Dermis microvascular lymphatic vessel endothelial cell (primary cell): ENCODE results near the gene HBD. TPM values are rescaled to one million over a fixed set of nuclear protein-coding genes. Genes with fewer than 3 reads are reported as not detected.
"Not testable (repeated sequence)": the region's sequence is repeated elsewhere in the genome, so short reads cannot be mapped to it uniquely, and the experiment has no call there.

Source experiments
- DNase-seq, 2 donors: peaks; one replicate each; pipeline versions ENCODE4 v3.0.0 to v3.0.0-alpha.2; 2010; ENCODE audit warnings: low read depth in 2 of 2
- total RNA-seq: library from RNA; depleted of rRNA; stranded (reverse); fragments of >200 nt; gene quantifications from 2 replicates; pipeline ENCODE4 v1.2.1, GENCODE V29; 2014

HBD gene
- total RNA-seq, 1 donor from 2014 or later, result not detected

- DNase-seq, result not testable (repeated sequence)
Measured at GRCh38 chr11:5253440-5253839, 19.2 kb upstream of the HBD start.

GRCh38 chr11:5252919-5253265 lies 18.6 kb upstream of the HBD start:
- DNase-seq, result no peak

- DNase-seq, result no peak
Measured at GRCh38 chr11:5252192-5252918, 18.1 kb upstream of the HBD start.

- DNase-seq, result no peak
Measured at GRCh38 chr11:5251746-5252145, 17.5 kb upstream of the HBD start.

GRCh38 chr11:5250543-5251204 lies 16.4 kb upstream of the HBD start:
- no peak for DNase-seq

- DNase-seq, result not testable (repeated sequence)
Measured at GRCh38 chr11:5249807-5250396, 15.6 kb upstream of the HBD start, which contains the start of gene HBG1. TSS of gene HBG1 (minus strand) at chr11:5249857. CDS start at chr11:5249804, 53 bp downstream.

GRCh38 chr11:5248498-5248897 lies 14.2 kb upstream of the HBD start:
- DNase-seq, result not testable (repeated sequence)

GRCh38 chr11:5247472-5248192 lies 13.3 kb upstream of the HBD start:
- no peak for DNase-seq

GRCh38 chr11:5246772-5247471 lies 12.6 kb upstream of the HBD start:
- DNase-seq, result no peak

GRCh38 chr11:5245155-5245554 lies 10.9 kb upstream of the HBD start:
- DNase-seq, result no peak

- DNase-seq, result no peak
Measured at GRCh38 chr11:5243816-5244180, 9.5 kb upstream of the HBD start.

GRCh38 chr11:5242933-5243815 lies 8.9 kb upstream of the HBD start:
- DNase-seq, result no peak

GRCh38 chr11:5242208-5242607 lies 7.9 kb upstream of the HBD start:
- DNase-seq, result no peak

- DNase-seq, result no peak
Measured at GRCh38 chr11:5241458-5241857, 7.2 kb upstream of the HBD start.

GRCh38 chr11:5240458-5240857 lies 6.2 kb upstream of the HBD start:
- DNase-seq, result no peak

GRCh38 chr11:5240056-5240455 lies 5.8 kb upstream of the HBD start:
- DNase-seq, result no peak

GRCh38 chr11:5239046-5239445 lies 4.8 kb upstream of the HBD start:
- no peak for DNase-seq

GRCh38 chr11:5238486-5238885 lies 4.2 kb upstream of the HBD start:
- no peak for DNase-seq

- DNase-seq, result no peak
Measured at GRCh38 chr11:5237420-5237819, 3.1 kb upstream of the HBD start.

GRCh38 chr11:5235364-5236095 lies 1.2 kb upstream of the HBD start:
- DNase-seq, result no peak
